Parathyroid adenoma (tissue), 2 donors: Measurements from ENCODE around the gene PEX3.

Source experiments
- H2AFZ ChIP-seq: fragments of 300-600 bp; sonication (generic); one replicate; pipeline ENCODE4 v1.7.0; 2017; ENCODE audit warnings: antibody characterized with exemption, mild to moderate bottlenecking
- H3K27ac ChIP-seq: fragments of 300-600 bp; sonication (generic); one replicate; pipeline ENCODE4 v1.7.0; 2017
- H3K27me3 ChIP-seq: fragments of 300-600 bp; sonication (generic); one replicate; pipeline ENCODE4 v1.7.0; 2017; ENCODE audit warnings: low read length; ENCODE audit not compliant: control insufficient read depth, insufficient read depth
- H3K36me3 ChIP-seq: fragments of 300-600 bp; sonication (generic); one replicate; pipeline ENCODE4 v1.7.0; 2017; ENCODE audit warnings: low read length; ENCODE audit not compliant: control insufficient read depth, insufficient read depth
- H3K4me1 ChIP-seq: fragments of 300-600 bp; sonication (generic); one replicate; pipeline ENCODE4 v1.7.0; 2017; ENCODE audit warnings: control low read depth
- H3K4me2 ChIP-seq: fragments of 300-600 bp; sonication (generic); one replicate; pipeline ENCODE4 v1.7.0; 2017; ENCODE audit warnings: low read length
- H3K4me3 ChIP-seq: fragments of 300-600 bp; sonication (generic); one replicate; pipeline ENCODE4 v1.7.0; 2017; ENCODE audit warnings: low read depth, low read length
- H3K79me2 ChIP-seq: fragments of 300-600 bp; sonication (generic); one replicate; pipeline ENCODE4 v1.7.0; 2017; ENCODE audit warnings: control low read depth
- H3K9ac ChIP-seq: fragments of 300-600 bp; sonication (generic); one replicate; pipeline ENCODE4 v1.7.0; 2017; ENCODE audit warnings: mild to moderate bottlenecking
- H3K9me3 ChIP-seq: fragments of 300-600 bp; sonication (generic); one replicate; pipeline ENCODE4 v1.7.0; 2017; ENCODE audit warnings: low read length; ENCODE audit not compliant: control insufficient read depth
- TF ChIP-seq, protein P1 (sequence below): fragments of 300-600 bp; sonication (generic); IDR thresholded peaks from one replicate; pipeline ENCODE4 v1.7.0; 2017; ENCODE audit warnings: antibody characterized with exemption, mild to moderate bottlenecking
- donor health status: primary hyperparathyroidism.

Gene PEX3

DNA sequence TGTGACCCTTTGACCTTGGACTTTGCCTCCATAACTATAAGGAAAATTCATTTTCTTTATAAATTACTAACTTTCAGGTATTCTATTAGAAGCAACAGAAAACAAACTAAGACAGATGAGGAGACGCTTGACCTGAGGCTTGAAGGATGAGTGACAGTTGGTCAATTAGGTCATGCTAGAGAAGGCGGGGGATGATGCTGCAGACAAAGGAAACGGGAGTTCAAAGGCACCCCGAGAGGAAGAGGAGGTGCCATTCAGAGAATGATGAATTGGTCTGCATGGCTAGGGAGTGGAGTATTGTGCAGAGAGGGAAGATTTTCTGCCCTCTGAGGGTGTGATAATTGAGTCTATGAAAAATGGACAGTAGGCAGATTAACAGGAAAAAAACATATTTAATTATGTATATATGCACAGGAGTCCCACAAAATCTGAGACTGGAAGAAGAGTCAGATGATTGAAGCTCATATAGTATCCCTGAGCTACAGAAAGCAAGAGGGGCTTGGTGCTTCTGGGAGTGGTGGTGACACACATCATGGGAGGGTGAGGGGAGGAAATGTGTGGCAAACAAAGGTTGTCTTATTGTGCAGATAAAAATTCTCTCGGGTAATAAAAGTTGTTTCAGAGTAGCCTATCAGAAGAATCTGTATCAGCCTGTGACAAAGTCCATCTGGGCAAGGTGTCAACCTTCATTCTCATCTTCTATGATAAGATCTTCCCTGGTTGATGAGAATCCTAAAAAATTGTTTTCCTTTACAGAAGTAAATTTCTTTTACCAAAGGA is 81.3 kb downstream of the PEX3 start:
- peak overlapping the region; percentile 87 for H3K27ac ChIP-seq
- no peaks in the 10 kb centered on the region for H3K79me2 ChIP-seq
- peak overlapping the region; percentile 40 for H2AFZ ChIP-seq
- H3K27me3 ChIP-seq = no peaks in the 10 kb centered on the region
- TF ChIP-seq, protein P1, sequence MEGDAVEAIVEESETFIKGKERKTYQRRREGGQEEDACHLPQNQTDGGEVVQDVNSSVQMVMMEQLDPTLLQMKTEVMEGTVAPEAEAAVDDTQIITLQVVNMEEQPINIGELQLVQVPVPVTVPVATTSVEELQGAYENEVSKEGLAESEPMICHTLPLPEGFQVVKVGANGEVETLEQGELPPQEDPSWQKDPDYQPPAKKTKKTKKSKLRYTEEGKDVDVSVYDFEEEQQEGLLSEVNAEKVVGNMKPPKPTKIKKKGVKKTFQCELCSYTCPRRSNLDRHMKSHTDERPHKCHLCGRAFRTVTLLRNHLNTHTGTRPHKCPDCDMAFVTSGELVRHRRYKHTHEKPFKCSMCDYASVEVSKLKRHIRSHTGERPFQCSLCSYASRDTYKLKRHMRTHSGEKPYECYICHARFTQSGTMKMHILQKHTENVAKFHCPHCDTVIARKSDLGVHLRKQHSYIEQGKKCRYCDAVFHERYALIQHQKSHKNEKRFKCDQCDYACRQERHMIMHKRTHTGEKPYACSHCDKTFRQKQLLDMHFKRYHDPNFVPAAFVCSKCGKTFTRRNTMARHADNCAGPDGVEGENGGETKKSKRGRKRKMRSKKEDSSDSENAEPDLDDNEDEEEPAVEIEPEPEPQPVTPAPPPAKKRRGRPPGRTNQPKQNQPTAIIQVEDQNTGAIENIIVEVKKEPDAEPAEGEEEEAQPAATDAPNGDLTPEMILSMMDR = no peak
- H3K36me3 ChIP-seq = no peaks in the 10 kb centered on the region
- no peak overlapping the region for H3K9ac ChIP-seq
- H3K4me3 ChIP-seq = no peak overlapping the region
- peaks cover 40% of the 10 kb centered on the region for H3K4me1 ChIP-seq
- no peak overlapping the region for H3K4me2 ChIP-seq
- no peaks in the 10 kb centered on the region for H3K9me3 ChIP-seq

DNA sequence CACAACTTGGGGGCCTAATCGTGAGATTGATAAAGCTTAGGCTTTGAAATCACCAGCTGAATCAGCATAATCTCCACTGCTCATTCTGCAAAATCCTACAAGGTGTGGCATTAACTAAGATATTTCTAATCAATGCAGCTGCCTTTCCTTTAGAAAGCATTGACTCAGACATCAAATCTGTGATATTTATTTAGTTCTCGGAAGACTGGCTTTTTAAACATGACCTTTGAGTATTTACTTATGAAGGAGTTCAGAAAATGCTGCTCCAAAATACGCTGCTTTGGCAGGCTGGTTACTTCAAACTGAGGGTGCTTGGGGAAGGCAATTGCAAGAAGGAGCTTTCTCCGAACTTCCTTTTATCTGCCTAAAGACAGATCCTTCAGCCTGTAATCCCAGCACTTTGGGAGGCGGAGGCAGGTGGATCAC is 84.6 kb downstream of the PEX3 start:
- Histone ChIP-seq H3K9me3 (no peaks in the 10 kb centered on the region), H3K4me1 (peaks cover 51% of the 10 kb centered on the region), H3K4me3 (no peak overlapping the region), H3K4me2 (no peak overlapping the region), H3K36me3 (no peaks in the 10 kb centered on the region), H3K79me2 (peaks cover 28% of the 10 kb centered on the region), H3K9ac (no peak overlapping the region), H3K27ac (no peak overlapping the region), H3K27me3 (no peaks in the 10 kb centered on the region), H2AFZ (no peak overlapping the region)
- TF ChIP-seq, protein P1 = no peak

GRCh38 chr6:143536461-143536865 is 85.9 kb downstream of the PEX3 start:
- H3K4me3 ChIP-seq = peak overlapping the region; percentile 70
- no peaks in the 10 kb centered on the region for H3K9me3 ChIP-seq
- H3K36me3 ChIP-seq = no peaks in the 10 kb centered on the region
- H3K4me2 ChIP-seq = peak overlapping the region; percentile 94
- no peaks in the 10 kb centered on the region for H3K27me3 ChIP-seq
- H3K4me1 ChIP-seq = peaks cover 52% of the 10 kb centered on the region
- peak overlapping the region; percentile 70 for H2AFZ ChIP-seq
- peaks cover 34% of the 10 kb centered on the region for H3K79me2 ChIP-seq
- peak overlapping the region; percentile 79 for H3K27ac ChIP-seq
- H3K9ac ChIP-seq = peak overlapping the region; percentile 44
- TF ChIP-seq, protein P1 = no peak

- peak overlapping the region; percentile 70 for H2AFZ ChIP-seq
- H3K9me3 ChIP-seq = no peaks in the 10 kb centered on the region
- H3K4me2 ChIP-seq = peak overlapping the region; percentile 94
- H3K4me1 ChIP-seq = peaks cover 52% of the 10 kb centered on the region
- H3K27me3 ChIP-seq = no peaks in the 10 kb centered on the region
- TF ChIP-seq, protein P1 = peak; percentile 49
- H3K79me2 ChIP-seq = peaks cover 38% of the 10 kb centered on the region
- H3K4me3 ChIP-seq = peak overlapping the region; percentile 70
- H3K27ac ChIP-seq = peak overlapping the region; percentile 84
- H3K36me3 ChIP-seq = no peaks in the 10 kb centered on the region
- peak overlapping the region; percentile 44 for H3K9ac ChIP-seq
These were observed 86.5 kb downstream of the PEX3 start for GRCh38 chr6:143536866-143537691.
